ENCODE data around the gene BCAP31. TPM values are rescaled to one million over a fixed set of nuclear protein-coding genes. Genes with fewer than 3 reads are reported as not detected.

BCAP31 gene
- total and polyA plus RNA-seq, 9 donors, result 53.7 to 195 (median 135) TPM

DNA sequence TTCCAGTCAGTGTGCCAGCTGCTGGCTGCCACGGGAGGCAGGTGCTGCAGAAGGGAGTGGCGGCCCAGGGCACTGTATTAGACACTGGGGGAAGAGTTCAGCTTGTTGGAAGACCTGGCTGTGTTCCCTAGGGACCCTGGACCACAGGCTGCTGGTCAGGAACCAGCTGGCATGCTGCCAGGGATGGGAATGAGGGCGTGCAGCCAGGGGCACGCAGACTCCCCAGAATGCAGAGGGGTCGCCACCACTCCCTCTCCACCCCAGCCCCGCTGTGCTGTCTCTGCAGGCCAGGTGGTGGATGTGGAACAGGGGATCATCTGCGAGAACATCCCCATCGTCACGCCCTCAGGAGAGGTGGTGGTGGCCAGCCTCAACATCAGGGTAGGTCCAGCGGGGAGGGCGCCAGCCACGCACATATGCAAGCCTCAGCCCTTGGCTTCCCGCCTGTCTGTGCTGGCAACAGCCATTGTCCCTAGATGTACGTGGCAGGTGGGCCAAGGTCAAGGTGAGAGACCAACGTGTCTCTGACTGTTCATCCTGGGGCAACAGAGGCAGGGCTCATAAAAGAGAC is 12.8 kb upstream of the BCAP31 start:
- intact Hi-C loops (cut with DNase I), result no loop called here
- no peak for TF ChIP-seq EP300 (IDR thresholded peaks at IDR 0.05)
- TF ChIP-seq, protein P1, sequence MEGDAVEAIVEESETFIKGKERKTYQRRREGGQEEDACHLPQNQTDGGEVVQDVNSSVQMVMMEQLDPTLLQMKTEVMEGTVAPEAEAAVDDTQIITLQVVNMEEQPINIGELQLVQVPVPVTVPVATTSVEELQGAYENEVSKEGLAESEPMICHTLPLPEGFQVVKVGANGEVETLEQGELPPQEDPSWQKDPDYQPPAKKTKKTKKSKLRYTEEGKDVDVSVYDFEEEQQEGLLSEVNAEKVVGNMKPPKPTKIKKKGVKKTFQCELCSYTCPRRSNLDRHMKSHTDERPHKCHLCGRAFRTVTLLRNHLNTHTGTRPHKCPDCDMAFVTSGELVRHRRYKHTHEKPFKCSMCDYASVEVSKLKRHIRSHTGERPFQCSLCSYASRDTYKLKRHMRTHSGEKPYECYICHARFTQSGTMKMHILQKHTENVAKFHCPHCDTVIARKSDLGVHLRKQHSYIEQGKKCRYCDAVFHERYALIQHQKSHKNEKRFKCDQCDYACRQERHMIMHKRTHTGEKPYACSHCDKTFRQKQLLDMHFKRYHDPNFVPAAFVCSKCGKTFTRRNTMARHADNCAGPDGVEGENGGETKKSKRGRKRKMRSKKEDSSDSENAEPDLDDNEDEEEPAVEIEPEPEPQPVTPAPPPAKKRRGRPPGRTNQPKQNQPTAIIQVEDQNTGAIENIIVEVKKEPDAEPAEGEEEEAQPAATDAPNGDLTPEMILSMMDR (IDR thresholded peaks at IDR 0.05), result no peak
- no peak for TF ChIP-seq POLR2A (IDR thresholded peaks at IDR 0.05)
- H3K36me3 ChIP-seq, result no peaks in the 10 kb centered on the region
- 73 to 77% (median 74%) methylated on average over 15 of the region's 15 CpGs for WGBS, 3 donors
- no peaks in the 10 kb centered on the region for H3K9me3 ChIP-seq
- H3K27me3 ChIP-seq, result no peaks in the 10 kb centered on the region
- H3K4me3 ChIP-seq, result no peak overlapping the region
- DNase-seq, result no peak
- H3K4me1 ChIP-seq (ENCODE audit: insufficient read depth), result no peaks in the 10 kb centered on the region
- H3K27ac ChIP-seq, result no peak overlapping the region

DNA sequence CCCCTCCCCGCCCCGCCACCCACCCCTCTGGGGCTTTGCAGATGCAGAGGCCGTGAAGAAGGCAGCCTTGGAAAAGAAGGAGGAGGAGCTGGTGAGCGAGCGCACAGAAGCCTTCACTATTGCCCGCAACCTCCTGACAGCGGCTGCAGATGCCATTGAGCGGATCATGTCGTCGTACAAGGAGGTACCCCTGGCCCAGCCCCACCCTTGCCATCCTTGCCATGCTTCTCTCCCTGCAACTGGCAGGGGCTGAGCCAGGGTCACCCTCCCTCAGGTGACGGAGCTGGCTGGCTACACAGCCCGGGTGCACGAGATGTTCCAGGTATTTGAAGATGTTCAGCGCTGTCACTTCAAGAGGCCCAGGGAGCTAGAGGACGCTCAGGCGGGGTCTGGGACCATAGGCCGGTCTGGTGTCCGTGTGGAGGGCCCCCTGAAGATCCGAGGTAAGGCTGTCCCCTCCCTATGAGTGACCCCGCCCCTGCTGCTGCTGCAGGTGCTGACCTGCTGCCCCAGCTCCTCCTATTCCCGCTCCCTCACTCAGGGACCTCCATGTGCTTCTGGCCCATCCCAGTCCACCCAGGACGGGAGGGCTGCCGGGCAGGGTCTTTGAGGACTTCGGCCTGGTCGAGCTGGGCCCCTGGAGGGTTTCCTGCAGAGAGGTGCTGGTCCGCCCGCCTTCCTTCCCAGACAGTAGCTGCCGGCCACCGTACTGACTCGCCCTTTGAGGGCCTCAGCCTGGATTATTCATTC is 12.1 kb upstream of the BCAP31 start:
- Histone ChIP-seq H3K27me3 (no peaks in the 10 kb centered on the region), H3K4me1 (ENCODE audit: insufficient read depth) (no peaks in the 10 kb centered on the region), H3K4me3 (no peak overlapping the region), H3K36me3 (no peaks in the 10 kb centered on the region), H3K27ac (no peak overlapping the region), H3K9me3 (no peaks in the 10 kb centered on the region)
- 81 to 88% (median 85%) methylated on average over 28 to 30 of the region's 30 CpGs for WGBS, 3 donors
- DNase-seq, result no peak
- intact Hi-C loops (cut with DNase I), result no loop called here
- TF ChIP-seq, protein P1 (IDR thresholded peaks at IDR 0.05), result no peak
- no peak for TF ChIP-seq EP300 (IDR thresholded peaks at IDR 0.05)

DNA sequence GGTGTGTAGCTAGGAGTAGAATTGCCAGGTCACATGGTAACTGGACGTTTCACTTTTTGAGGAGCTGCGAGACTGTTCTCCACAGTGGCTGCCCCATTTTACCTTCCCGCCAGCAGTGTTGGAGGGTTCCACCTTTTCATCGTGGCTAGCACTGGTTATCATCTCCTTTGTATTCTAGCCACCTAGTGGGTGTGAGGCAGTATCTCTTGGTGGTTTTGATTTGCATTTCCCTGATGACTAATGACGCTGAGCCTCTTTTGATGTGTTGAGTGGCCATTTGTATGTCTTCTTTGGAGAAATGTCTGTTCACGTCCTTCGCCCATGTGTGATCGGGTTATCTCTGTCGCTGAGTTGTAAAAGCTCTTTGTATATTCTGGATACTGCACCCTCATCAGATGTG is 11.1 kb upstream of the BCAP31 start:
- WGBS, 3 donors, result 85 to 87% (median 85%) methylated on average over 9 of the region's 9 CpGs
- H3K36me3 ChIP-seq, result no peaks in the 10 kb centered on the region
- H3K27me3 ChIP-seq, result no peaks in the 10 kb centered on the region
- no peak overlapping the region for H3K27ac ChIP-seq
- intact Hi-C loops (cut with DNase I), result no loop called here
- no peak overlapping the region for H3K4me3 ChIP-seq
- TF ChIP-seq, protein P1 (IDR thresholded peaks at IDR 0.05), result no peak
- TF ChIP-seq EP300 (IDR thresholded peaks at IDR 0.05) (no peak), POLR2A (IDR thresholded peaks at IDR 0.05) (no peak)
- no peaks in the 10 kb centered on the region for H3K9me3 ChIP-seq
- H3K4me1 ChIP-seq (ENCODE audit: insufficient read depth), result no peaks in the 10 kb centered on the region
- DNase-seq, result no peak

DNA sequence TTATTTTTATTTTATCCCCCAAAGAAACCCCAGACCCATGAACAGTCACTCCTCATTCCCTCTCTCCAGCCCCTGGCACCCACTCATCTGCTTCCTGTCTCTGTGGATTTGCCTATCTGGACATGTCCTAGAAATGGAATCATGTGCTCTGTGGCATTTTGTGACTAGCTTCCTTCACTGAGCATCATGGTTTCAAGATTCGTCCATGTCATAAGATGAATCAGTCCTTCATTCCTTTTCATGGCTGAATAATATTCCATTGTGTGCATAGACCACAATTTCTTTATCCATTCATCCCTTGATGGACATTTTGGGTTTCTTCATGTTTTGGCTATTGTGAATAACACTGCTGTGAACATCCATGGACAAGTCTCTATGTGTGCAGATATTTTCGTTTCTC is 10.7 kb upstream of the BCAP31 start:
- no peaks in the 10 kb centered on the region for H3K9me3 ChIP-seq
- intact Hi-C loops (cut with DNase I), result no loop called here
- no peaks in the 10 kb centered on the region for H3K4me1 ChIP-seq (ENCODE audit: insufficient read depth)
- no peak for TF ChIP-seq EP300 (IDR thresholded peaks at IDR 0.05)
- no peak overlapping the region for H3K4me3 ChIP-seq
- H3K36me3 ChIP-seq, result no peaks in the 10 kb centered on the region
- 79 to 91% (median 82%) methylated on average over 2 of the region's 2 CpGs for WGBS, 3 donors
- H3K27me3 ChIP-seq, result no peaks in the 10 kb centered on the region
- no peak for DNase-seq
- H3K27ac ChIP-seq, result no peak overlapping the region

DNA sequence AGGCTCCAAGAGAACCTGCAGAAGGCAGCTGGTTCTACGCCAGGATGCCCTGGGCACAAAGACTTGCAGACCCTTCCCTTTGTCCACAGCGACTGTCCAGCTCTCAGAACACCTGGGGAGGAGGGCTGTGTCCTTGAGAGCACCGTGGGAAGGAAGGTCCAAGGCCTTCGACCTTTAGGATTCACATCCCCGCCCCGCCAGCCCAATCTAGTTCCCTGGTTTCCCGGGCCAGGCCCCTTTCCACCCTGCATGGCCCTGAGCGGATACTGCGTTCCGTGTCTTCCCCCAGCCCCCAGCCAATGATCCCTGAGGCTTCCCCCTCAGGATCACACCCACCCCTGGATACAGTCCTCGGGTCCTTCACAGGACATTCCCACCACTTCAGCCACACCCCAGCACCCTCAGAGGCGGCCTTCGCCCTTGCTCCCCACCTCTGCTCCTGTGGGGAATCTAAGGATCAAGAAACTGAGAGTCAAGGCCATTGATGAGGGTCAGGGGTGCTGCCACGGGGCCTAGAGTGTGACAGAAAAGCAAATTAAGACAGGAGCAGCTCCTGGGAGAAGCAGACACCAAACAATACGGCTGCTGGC is 9.6 kb upstream of the BCAP31 start:
- H3K9me3 ChIP-seq, result no peaks in the 10 kb centered on the region
- H3K36me3 ChIP-seq, result no peaks in the 10 kb centered on the region
- no peak overlapping the region for H3K4me3 ChIP-seq
- intact Hi-C loops (cut with DNase I), result no loop called here
- no peaks in the 10 kb centered on the region for H3K27me3 ChIP-seq
- DNase-seq, result peak in 1 of 5 donors; percentile 14
- H3K4me1 ChIP-seq (ENCODE audit: insufficient read depth), result no peaks in the 10 kb centered on the region
- H3K27ac ChIP-seq, result no peak overlapping the region
- TF ChIP-seq EP300 (IDR thresholded peaks at IDR 0.05) (no peak), POLR2A (IDR thresholded peaks at IDR 0.05) (no peak)
- WGBS, 3 donors, result 80 to 89% (median 81%) methylated on average over 15 of the region's 15 CpGs

Data from ovary (tissue), 9 donors.